Erythroblast (primary cell): Measurements from ENCODE around the gene CORO1C.

Experiments used
- GATA1 ChIP-seq: IDR thresholded peaks from 2 replicates; pipeline ENCODE4 v1.6.1; 2011; ENCODE audit warnings: low read depth, mild to moderate bottlenecking, control low read depth, low read length, moderate library complexity
- POLR2A ChIP-seq: IDR thresholded peaks from 2 replicates; pipeline ENCODE4 v1.6.1; 2011; ENCODE audit warnings: mild to moderate bottlenecking, low read length

DNA sequence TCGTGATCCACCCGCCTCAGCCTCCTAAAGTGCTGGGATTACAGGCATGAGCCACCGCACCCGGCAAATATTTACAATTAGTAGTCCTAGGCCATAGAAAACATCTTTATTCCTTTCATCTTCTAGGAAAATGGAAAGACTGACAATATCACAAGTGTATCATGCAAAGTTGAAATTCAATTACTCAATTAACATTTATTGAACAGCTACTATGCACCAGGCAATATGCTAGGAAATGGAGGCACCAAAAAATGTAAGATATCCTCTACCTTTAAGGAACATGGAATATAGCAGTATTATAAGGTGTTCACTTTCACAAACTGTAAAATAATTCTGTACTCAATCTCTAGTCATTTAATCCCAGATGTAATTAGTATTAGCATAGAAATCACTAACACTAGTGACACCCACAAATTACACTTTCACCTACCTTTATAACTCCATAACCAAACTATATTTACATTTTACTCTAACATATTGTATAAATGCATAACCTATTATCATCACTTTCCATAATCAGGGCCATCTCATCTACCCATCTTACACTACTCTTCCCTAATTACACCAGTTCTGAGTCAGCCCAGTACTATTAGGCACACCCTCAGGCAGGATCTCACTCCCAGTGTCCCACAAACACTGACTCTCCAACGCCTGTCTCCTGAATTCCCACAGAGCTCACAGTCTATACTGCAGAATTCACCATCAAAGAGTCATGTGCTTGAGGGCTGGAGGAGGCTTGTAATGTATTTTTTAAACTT lies 10.4 kb downstream of the CORO1C start:
- no peak for TF ChIP-seq POLR2A
- TF ChIP-seq GATA1: no peak
